Smooth muscle cell (in vitro differentiated cells): ENCODE data around the gene SMG6. TPM values are rescaled to one million over a fixed set of nuclear protein-coding genes. Genes with fewer than 3 reads are reported as not detected.
"Not testable (repeated sequence)": the region's sequence is repeated elsewhere in the genome, so short reads cannot be mapped to it uniquely, and the experiment has no call there.

Source experiments
- DNase-seq: peaks from one replicate; lab custom pipeline; 2025; ENCODE audit not compliant: unreplicated experiment; lab: John Stamatoyannopoulos, UW
- H2AFZ ChIP-seq: fragments of 200-600 bp; sonication (generic); 2 replicates; pipeline ENCODE4 v1.6.0; 2016; ENCODE audit warnings: antibody characterized with exemption, low read depth, mild to moderate bottlenecking
- H3F3A ChIP-seq: fragments of 200-600 bp; sonication (generic); 2 replicates; pipeline ENCODE4 v1.6.0; 2017; ENCODE audit warnings: antibody characterized with exemption, low read depth
- H3K27ac ChIP-seq: fragments of 200-600 bp; sonication (generic); 2 replicates; pipeline ENCODE4 v1.5.1; 2016; ENCODE audit warnings: low read depth, mild to moderate bottlenecking
- H3K27me3 ChIP-seq: fragments of 200-600 bp; sonication (generic); 2 replicates; pipeline ENCODE4 v1.6.1; 2016; ENCODE audit warnings: low read depth, mild to moderate bottlenecking
- H3K36me3 ChIP-seq: fragments of 200-600 bp; sonication (generic); 2 replicates; pipeline ENCODE4 v1.5.1; 2016; ENCODE audit warnings: low read depth
- H3K4me1 ChIP-seq: fragments of 200-600 bp; sonication (generic); 2 replicates; pipeline ENCODE4 v1.5.1; 2016; ENCODE audit warnings: low read depth
- H3K4me2 ChIP-seq: fragments of 200-600 bp; sonication (generic); 2 replicates; pipeline ENCODE4 v1.6.0; 2016; ENCODE audit warnings: mild to moderate bottlenecking
- H3K4me3 ChIP-seq: fragments of 200-600 bp; sonication (generic); 2 replicates; pipeline ENCODE4 v1.5.1; 2016; ENCODE audit warnings: mild to moderate bottlenecking
- H3K79me2 ChIP-seq: fragments of 200-600 bp; sonication (generic); 2 replicates; pipeline ENCODE4 v1.6.0; 2016; ENCODE audit warnings: low read depth, mild to moderate bottlenecking
- H3K9ac ChIP-seq: fragments of 200-600 bp; sonication (generic); 2 replicates; pipeline ENCODE4 v1.6.0; 2016; ENCODE audit warnings: low read depth
- H3K9me3 ChIP-seq: fragments of 200-600 bp; sonication (generic); replicated peaks from 2 replicates; pipeline ENCODE4 v1.5.1; 2016; ENCODE audit warnings: low read depth
- H4K20me1 ChIP-seq: fragments of 200-600 bp; sonication (generic); 2 replicates; pipeline ENCODE4 v1.6.0; 2016; ENCODE audit warnings: low read depth
- CTCF ChIP-seq: fragments of 200-600 bp; sonication (generic); IDR thresholded peaks from 2 replicates; pipeline ENCODE4 v1.5.1; 2017; ENCODE audit warnings: borderline replicate concordance, mild to moderate bottlenecking, antibody characterized with exemption; ENCODE audit not compliant: insufficient read depth, poor library complexity, severe bottlenecking
- WGBS: methylation state at CpG from one replicate; pipeline ENCODE4 v1.1.7; 2016; ENCODE audit warnings: low lambda C conversion rate; 5-methylcytosine and 5-hydroxymethylcytosine counted together
- polyA plus RNA-seq: library from polyadenylated mRNA; unstranded; fragments of >200 nt; fragmentation: Nextera tagmentation; extraction: Ambion mirVana; gene quantifications from 2 replicates; pipeline ENCODE4 v1.2.1, GENCODE V29; 2016
- total RNA-seq: library from RNA; depleted of rRNA; stranded (reverse); fragments of >200 nt; gene quantifications from 2 replicates; pipeline ENCODE4 v1.2.3, GENCODE V29; 2014

SMG6 gene
- total and polyA plus RNA-seq, 2 experiments from 2014 or later, result 10.6 to 21.4 TPM

GRCh38 chr17:2319051-2319450 is 15.5 kb upstream of the SMG6 start:
- no peak for TF ChIP-seq CTCF

GRCh38 chr17:2317796-2318195 is 14.2 kb upstream of the SMG6 start:
- Histone ChIP-seq H3K79me2 (no peaks in the 10 kb centered on the region), H3K27ac (no peak overlapping the region), H3F3A (no peaks in the 10 kb centered on the region), H2AFZ (no peak overlapping the region), H3K4me3 (no peak overlapping the region), H3K9ac (no peak overlapping the region), H3K27me3 (no peaks in the 10 kb centered on the region), H3K36me3 (no peaks in the 10 kb centered on the region), H3K4me2 (no peak overlapping the region), H3K4me1 (no peaks in the 10 kb centered on the region), H3K9me3 (no peaks in the 10 kb centered on the region), H4K20me1 (no peaks in the 10 kb centered on the region)
- no peak for DNase-seq
- no peak for TF ChIP-seq CTCF
- WGBS, result 96% methylated on average over 3 of the region's 3 CpGs

More at GRCh38 chr17:2319051-2319450, 15.5 kb upstream of the SMG6 start:
- Histone ChIP-seq H3K36me3 (peaks cover 10% of the 10 kb centered on the region), H3K9me3 (no peaks in the 10 kb centered on the region), H3K27me3 (no peaks in the 10 kb centered on the region), H3K9ac (no peak overlapping the region), H3K4me3 (no peak overlapping the region), H3F3A (no peaks in the 10 kb centered on the region), H3K4me2 (no peak overlapping the region), H3K4me1 (no peaks in the 10 kb centered on the region), H4K20me1 (no peaks in the 10 kb centered on the region), H2AFZ (no peak overlapping the region), H3K79me2 (no peaks in the 10 kb centered on the region), H3K27ac (no peak overlapping the region)
- DNase-seq, result no peak

DNA sequence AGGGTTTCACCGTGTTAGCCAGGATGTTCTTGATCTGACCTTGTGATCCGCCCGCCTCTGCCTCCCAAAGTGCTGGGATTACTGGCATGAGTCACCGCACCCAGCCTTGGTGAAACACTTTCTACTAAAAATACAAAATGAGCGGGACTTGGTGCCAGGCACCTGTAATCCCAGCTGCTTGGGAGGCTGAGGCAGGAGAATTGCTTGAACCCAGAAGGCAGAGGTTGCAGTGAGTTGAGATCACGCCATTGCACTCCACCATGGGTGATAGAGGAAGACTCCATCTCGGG is 13.3 kb upstream of the SMG6 start:
- not testable (repeated sequence) for H3F3A ChIP-seq, H3K27ac ChIP-seq, H3K27me3 ChIP-seq, H3K9ac ChIP-seq, H2AFZ ChIP-seq, H3K36me3 ChIP-seq, H3K79me2 ChIP-seq, H3K4me1 ChIP-seq, H3K9me3 ChIP-seq, DNase-seq, H4K20me1 ChIP-seq, H3K4me3 ChIP-seq, H3K4me2 ChIP-seq
- WGBS, result 60% methylated on average over 7 of the region's 7 CpGs

DNA sequence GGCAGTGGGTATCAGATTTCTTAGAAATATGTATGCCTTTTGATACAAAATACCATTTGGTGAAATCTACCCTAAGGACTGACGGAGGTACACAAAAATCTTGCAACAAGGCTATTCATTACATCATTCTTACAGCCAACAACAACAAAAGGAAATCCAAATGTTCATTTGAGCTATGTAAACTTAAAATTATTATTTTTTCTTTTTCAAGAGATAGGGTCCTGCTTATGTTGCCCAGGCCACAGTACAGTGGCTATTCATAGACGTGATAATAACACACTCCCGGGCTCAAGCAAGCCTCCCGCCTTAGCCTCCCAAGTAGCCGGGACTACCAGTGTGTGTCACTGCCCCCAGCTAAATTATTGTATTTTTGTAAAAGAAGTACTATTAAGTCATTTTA is 9.2 kb upstream of the SMG6 start:
- DNase-seq, result no peak
- no peak overlapping the region for H3K4me3 ChIP-seq
- H3K27ac ChIP-seq, result no peak overlapping the region
- H3K9me3 ChIP-seq, result no peaks in the 10 kb centered on the region
- no peaks in the 10 kb centered on the region for H3K36me3 ChIP-seq
- H2AFZ ChIP-seq, result no peak overlapping the region
- no peak overlapping the region for H3K9ac ChIP-seq
- H3K79me2 ChIP-seq, result no peaks in the 10 kb centered on the region
- H3K27me3 ChIP-seq, result no peaks in the 10 kb centered on the region
- H3K4me2 ChIP-seq, result no peak overlapping the region
- H4K20me1 ChIP-seq, result no peaks in the 10 kb centered on the region
- TF ChIP-seq CTCF, result no peak
- H3K4me1 ChIP-seq, result no peaks in the 10 kb centered on the region
- H3F3A ChIP-seq, result no peaks in the 10 kb centered on the region
- 96% methylated on average over 5 of the region's 5 CpGs for WGBS
